Iris pigment epithelial cell (primary cell): ENCODE results near the gene PARVG.

Experiments
- DNase-seq: peaks from one replicate; pipeline ENCODE4 v3.0.0-alpha.2; 2011; ENCODE audit warnings: low read depth

The PARVG gene

DNA sequence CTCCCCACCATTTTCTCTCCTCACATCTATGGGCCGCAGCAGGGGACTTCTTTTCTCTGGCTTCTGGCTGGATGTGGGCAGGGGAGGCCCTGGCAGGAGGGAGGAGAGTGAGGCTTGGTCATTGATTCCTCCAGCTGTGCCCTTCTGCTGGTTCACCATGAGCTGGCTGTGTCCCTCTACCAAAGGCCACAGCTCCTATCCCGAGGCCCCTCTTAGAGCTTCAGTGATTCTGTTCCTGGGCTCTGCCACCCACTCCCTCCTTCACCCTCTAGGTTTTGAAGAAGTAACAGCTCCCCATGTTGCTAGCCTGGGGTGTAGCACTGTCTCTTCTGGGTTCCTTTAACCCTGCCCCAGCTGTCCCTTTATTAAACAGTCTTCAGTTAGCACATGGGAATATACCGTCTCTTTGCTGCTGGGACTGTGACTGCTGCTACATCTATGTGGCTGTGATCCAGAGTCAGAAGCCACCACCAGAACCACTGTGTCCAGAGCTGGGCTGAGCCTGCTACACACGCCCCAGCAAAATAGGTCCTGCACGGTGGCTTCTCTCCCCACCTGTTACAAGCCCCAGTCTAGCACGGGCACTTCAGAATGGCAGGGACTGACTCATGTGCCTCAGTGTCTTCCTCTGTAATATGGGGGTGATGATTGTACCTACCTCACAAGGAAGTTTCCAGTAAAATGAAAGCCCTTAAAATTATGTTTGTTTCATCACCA is 578 bp upstream of the PARVG start:
- DNase-seq, result no peak

DNA sequence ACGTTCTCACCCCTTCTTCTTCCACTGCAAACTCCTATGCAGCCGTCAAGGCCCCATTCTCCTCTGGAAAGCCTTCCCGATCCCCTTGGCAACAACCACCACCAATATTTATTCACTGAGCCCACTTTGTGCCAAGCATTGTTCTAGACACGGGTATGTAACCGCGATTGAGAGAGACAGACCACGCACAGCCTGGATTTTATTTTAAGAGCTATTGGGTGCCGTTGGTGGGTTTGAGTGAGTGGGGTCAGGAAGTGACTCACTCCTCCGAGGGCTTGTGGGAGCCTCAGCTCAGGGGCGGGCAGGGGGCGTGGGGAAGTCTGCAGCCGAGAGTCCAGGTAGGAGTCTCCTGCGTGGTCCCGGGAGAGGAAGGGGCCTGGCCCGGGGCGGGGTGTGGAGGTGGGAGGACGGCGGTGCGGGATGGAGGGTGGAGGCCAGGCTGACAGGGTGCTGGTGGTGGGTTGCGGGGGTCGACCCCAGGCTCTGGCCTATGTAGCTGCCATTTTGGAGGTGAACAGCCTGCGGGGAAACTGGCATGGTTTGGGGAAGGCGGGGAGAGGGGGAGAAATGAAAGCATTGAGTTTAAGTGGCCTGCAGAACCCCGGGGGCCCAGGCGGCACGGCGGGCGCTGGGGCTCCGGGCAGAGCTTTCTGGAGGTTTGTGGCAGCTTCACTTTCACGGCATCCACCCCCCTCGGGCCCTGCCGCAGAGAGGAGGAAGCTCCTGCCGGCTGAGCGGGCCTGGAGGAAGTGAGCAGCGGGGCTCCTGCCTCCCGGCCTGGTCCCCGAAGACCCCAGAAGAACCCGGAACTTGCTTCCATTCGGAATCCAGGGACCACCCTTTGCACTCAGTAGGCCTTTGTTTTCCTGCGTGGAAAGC is 547 bp downstream of the PARVG start:
- DNase-seq, result no peak

DNA sequence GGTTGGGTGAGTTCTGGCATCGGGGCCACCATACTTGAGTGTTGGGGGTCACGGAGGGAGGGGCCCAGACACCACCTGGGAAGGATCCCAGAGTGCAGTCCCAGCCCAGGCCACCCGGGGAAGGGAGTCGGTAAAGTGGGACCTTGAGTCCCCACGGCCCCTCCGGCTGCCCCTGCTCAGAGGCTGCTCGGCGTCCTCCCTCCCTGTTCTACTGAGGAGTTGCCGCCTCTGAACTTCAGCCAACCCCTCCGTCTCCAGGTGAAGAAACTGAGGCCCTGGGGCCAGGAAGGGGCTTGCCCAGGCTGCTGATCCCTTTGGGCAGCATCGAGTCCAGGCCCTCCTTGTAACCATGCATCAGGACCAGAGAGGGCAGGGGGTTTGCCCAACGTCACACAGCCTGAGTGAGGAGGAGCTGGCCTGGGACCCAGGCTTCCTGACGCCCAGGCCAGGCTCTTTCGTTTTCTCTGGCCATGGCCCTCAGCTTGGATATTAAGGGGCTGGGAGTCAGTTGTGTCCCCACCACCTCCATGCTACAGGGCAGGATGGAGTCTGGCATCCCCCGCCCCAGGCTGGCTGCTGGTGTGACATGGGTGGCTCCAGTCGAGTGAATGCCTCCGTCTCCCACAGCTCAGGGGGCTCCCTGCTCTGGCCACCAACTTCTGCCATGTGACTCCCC is 1.3 kb downstream of the PARVG start:
- DNase-seq, result no peak

DNA sequence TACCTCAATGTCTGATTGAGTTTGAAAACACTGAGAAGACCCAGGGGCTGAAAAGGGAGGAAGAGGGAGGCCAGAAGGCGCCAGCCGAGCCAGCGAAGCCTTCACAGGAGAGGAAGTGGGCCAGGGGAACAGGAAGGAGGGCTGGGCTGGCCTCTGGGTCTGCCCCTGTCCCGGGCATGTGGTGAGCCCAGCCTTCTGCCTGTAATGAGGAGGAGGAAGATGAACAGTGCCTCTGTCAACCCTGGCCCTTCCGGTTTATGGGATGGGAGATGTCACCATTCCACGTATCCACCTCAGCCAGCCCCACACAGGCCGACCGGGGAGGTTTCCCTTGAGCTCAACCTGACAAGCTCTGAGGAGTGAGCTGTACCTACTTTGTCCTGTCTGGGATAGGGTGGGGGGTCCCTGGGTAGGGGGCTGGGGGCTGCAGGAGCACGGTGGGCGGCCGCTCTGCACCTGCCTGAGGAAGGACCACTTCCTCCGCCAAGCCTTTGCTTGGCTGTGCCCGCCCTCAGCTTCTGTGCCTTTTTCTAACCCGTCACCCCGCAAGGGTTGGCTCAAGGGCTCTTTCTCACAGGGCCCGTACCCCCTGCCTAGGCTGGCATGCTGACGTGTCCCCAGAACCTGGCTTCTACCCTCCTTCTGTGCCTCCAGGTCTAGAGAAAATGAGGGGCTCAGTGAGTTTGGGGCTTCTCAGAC is 2.0 kb downstream of the PARVG start:
- DNase-seq, result no peak

DNA sequence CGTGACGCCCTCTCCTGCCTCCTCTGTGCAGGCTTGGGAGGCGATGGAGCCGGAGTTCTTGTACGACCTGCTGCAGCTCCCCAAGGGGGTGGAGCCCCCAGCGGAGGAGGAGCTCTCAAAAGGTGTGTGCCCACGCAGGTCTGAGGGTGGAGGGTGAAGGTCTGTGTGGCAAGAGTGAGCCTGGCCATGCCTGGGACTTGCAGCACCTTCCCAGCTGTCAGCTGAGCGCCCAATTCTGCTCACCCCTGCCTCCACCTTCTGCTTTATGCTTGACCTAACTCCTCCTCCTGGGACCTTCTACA is 2.5 kb downstream of the PARVG start:
- DNase-seq, result no peak

DNA sequence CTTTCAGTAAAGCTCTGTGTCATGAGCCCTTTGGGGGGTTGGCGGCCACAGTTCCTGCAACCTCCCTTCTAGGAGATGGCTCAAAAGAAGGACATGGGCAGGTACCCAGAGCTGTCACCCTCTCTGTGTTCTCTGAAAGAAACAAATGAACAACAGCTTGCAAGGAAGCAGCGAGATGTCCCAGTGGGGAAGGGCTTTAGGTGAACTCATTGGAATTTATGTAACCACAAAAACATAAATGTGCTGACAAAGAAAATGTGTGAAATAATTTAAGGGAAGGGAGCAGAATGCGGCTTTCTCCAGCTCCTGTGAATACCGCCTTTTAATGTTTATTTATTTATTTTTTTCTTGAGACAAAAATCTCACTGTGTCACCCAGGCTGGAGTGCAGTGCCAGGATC is 3.3 kb downstream of the PARVG start:
- no peak for DNase-seq

DNA sequence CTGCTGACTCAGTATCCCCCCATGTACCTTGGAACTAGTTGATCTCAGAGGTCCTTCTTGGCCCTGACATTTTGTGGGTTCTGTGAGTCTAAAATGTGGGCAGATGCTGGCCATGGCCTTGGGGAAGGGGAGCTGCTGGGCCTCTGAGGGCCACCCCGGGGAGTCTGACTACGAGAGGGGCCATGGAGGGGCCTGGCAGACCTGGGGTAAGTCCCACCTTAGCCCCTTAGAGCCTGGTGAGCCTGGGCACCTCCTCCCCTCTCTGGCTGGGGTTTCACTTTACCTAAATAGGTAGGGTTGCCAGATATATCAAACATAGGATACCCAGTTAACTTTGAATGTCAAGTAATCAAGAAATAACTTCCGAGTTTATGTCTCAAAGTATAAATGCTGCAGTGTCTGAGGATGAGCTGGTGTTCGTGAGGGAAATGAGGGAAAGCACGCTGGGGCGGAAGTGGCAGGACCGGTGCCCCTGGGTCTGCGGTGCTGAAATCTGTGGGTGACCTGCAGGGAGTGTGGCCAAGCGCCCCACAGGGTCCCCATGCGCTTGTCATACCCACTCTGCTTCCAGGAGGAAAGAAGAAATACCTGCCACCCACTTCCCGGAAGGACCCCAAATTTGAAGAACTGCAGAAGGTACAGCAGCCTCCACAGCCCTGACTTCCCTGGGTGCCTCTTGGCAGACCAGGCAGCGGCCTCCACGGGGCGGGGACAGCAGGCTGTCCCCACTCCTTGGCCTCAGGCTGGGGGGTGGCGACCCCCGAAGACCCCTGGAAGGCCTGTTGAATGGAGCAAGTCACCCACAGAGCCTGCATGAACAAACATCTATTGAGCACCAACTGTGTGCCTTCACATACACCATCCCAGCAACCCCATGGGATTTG is 4.8 kb downstream of the PARVG start:
- DNase-seq, result no peak

DNA sequence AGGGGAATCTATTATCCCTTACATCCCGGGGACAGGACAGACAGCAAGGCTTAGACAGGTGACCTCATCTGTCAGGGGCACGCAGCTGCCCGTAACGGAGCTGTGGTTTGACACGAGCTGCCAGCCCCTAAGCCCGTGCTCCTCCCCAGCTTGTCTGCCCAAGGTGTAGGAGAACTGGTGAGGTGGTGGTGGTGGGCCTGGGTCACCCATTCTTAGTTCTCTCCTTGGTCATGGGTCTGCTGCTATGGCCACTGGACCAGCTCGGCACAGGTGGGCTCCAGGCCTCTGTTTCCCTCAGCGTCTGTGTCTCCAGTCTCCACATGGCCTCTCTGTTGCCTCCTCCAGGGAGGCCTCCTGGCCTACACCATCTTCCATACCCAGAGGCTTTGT is 5.4 kb downstream of the PARVG start:
- no peak for DNase-seq

DNA sequence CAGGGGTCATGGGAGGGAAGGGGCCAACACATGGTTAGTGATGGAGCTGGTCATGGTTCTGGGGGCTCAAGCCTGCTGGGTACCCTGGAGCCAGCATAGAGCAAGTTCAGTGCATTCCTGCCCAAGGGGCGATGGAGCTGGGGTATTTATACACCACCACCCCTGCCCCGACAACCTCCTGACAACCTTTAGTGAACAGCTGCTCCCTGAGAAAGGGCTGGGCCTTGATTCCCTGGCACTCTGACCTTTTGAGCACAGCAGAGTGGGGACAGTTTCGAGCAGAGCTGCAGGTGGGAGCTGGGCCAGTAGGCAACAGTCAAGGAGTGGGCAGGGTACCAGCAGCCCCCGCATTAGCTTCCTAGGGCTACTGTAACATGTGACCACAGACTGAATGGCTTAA is 6.0 kb downstream of the PARVG start:
- DNase-seq, result no peak

DNA sequence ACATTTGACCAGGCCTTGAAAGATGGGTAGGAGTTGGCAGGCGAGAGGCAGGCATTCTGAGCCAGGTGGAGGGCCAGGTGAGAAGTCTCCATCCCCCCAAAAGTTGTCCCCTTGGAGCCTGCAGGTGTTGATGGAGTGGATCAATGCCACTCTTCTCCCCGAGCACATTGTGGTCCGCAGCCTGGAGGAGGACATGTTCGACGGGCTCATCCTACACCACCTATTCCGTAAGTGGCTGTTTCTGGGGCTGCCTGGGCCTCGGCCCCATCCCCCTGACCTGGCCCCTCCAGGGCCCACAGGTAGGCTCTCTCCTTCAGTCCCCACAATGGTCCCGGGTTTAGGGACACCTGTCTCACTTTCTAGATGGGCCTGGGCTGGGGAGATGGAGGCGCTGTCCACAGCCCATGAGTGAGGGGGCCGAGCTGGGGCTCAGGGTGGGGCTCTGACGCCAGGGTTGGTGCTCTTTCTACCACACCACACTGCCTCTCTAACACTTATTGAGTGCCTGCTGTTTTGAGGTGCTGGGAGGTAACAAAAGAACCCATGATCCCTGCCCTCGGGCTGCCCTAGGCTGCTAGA is 7.0 kb downstream of the PARVG start:
- no peak for DNase-seq

DNA sequence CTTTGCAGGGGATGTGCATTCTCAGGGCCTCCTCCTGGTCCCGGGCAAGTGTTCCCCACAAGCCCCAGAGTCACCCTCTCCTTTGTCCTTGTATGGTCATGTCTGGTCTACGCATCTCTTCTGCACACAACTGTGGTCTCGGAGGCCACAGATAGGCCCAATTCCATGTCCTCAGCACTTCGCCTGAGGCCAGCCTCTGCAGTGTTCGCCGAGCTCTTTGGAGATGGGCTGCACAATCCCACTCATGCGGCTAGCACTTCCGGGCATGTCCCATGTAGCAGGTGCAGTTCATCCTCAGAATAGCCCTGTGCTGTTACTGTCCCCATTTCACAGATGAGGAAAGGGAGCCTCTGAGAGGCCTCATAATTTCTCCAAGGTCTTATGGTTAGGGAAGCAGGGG is 7.6 kb downstream of the PARVG start:
- DNase-seq, result no peak

DNA sequence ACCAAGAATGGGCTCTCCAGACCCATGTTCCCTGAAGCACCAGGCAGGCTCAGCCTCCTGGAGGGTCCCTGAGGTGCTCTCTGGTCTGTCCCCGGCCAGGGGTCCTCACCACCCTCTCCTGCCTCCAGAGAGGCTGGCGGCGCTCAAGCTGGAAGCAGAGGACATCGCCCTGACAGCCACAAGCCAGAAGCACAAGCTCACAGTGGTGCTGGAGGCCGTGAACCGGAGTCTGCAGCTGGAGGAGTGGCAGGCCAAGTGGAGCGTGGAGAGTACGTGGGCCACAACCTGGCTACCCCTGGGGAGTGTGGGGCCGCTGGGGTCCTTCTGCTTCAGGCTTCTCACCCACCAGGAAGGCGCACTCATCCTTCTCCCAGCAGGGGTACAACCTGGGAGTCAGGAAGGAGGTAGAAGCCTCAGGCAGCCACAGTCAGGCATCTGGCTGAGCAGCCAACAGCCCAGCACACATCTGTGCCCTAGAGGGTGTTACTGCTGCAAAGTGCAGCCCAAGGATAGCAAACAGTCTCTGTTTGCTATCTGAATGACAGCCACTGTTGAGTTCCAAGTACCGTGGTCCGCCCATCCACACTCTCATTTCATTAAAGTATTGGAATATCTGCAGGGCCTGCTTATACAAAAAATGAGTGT is 8.4 kb downstream of the PARVG start:
- no peak for DNase-seq

DNA sequence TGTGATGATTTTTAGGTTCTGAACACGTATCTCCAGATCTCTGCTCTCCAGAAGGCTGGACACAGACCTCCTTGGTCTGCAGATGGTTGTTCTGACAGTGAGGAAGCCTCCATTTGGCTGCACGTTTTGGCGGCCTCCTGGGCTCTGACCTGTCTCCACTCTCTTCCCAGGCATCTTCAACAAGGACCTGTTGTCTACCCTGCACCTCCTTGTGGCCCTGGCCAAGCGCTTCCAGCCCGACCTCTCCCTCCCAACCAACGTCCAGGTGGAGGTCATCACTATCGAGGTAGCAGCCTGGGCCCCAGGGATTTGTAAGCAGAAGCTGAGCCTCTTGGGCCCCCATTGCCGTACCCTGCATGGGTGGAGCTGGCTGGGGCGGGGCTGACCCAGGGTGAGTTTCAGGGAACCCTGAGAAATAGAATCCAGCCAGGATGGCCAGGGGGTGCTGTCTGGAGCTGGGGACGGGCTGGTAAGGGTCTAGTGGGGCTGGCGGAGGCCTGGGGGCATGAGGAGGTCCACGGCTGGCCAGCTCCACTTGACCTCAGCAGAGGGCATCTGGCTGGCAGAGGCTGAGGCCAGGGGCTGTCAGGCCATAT is 9.8 kb downstream of the PARVG start:
- DNase-seq, result no peak

DNA sequence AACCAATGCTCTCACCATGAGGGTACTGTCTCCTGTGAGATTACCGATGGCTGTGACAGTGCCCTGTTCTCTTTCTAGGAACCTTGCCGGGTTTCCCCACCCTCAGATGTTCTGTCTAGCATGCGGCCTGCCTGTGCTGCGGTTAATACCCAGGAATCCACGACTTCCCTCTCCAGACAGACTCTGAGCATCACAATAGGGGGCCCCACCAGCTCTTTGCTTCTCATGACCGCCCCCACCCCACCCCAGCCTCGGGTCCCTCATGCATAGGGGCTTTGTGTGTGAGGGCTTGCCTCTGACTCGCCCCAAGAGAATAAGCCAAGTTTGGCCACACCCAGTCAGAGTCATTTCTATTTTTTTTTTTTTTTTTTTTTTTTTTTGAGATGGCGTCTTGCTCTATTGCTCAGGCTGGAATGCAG is 10.3 kb downstream of the PARVG start:
- DNase-seq, result no peak

DNA sequence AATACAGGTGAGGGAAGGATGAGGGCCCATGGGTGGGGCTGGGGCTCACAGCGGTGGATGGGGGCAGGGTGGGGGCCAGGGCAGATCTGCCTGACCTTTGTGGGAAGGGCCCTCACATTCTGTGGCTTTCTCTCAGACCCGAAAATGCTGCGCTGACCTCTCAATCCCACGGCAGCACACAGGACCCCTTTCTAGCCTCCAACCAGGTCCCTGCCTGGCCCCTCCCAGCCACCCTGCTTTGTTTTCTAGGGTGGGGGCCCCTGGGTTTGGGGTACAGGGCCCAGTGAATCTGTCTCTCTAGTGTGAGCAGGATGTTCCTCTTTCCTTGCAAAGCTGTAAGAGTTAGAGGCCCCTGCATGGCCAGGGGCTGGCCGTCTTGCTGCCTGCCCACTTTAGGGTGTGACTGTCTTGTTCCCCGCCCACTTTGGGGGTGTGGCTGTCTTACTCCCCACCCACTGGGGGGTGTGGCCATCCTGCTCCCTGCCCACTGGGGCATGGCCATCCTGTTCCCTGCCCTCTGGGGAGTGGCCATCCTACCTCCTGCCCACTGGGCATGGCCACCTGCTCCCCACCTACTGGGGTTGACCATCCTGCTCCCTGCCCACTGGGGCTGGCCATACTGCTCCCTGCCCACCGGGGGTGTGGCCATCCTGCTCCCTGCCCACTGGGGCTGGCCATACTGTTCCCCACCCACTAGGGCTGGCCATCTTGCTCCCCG is 11.5 kb downstream of the PARVG start:
- DNase-seq, result peak; percentile 10

DNA sequence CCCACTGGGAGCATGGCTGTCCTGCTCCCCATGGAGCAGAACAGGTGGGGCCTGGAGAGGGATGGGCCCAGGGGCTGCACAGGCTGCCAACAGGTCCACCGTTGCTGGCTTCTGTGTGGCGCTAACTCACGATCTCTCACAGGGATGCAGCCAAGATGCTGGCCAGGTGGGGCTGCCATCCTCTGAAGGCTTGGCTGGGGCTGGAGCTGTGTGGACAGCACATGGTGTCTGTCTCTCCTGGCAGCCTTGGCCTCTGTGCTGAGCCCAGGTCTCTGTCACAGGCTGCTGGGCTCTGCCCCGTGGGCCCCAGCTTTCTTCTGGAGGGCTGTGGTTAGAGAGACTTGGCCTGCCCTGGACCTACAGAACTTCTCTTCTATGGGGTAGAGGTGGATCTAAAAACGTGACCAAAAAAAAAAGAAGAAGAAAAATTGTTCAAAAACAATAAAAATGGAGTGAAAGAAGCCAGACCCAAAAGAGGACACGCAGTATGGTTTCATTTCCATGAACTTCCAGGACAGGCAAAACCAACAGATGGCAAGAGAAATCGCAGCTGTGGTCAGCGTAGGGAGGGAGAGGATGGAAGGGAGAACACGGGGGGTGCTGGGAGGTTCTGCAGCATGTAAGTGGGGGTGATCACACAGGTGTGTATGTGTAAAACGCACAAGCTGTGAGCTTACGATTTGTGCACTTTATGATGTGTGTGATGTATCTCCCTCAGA is 12.2 kb downstream of the PARVG start:
- no peak for DNase-seq

DNA sequence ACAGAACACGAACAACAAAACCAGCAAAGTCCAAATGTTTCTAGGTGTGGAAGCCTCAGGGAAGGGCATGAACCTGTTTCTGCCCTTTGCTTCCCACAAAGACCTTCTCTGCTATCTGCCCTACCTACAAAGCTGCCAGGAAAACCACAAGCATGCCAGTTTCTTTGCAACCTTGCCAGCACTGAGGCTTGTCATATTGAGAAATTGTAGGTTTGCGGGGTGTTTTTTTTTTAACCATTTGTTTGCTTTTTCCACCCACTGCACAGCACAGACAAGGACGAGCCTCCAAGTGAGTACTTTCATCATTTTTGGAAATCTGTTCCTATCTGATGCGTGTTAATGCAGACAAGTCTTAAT is 12.8 kb downstream of the PARVG start:
- DNase-seq, result no peak

DNA sequence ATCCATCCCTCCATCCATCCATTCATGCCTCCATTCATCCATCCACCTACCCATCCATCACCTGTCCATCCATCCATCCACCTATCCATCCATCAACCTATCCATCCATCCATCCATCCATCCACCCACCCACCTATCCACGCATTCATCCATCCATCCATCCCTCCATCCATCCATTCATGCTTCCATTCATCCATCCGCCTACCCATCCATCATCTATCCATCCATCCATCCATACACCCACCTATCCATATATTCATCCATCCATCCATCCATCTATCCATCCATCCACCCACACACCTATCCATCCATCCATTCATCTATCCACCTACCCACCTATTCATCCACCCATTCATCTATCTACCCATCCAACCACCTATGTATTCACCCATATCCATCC is 13.8 kb downstream of the PARVG start:
- DNase-seq, result no peak
